Measurements from ENCODE around the gene NCLN.

NCLN gene

DNA sequence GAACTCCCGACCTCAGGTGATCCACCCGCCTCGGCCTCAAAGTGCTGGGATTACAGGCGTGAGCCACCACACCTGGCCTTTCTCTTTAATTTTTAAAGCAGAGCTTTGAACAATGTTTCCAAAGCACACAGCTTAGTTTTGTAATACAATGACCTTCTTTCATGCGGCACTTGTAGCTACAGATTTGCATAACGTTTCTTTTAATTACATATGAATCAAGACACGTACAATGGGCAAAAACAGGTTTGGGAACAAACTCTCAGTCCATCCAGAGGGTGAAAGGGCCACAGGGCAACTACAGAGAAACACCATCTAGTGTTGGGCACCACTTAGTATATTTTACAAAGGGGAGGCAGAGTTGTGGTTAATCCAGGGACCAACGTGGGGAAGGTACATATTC is 26.2 kb upstream of the NCLN start:
- Histone ChIP-seq H3K4me3 (ENCODE audit: low read depth in 1 of 2, low read length in 1 of 2) (no peak overlapping the region), H3K9me3 (no peaks in the 10 kb centered on the region), H3K27me3 (no peaks in the 10 kb centered on the region), H3K36me3 (peaks cover 29% of the 10 kb centered on the region), H3K27ac (no peak overlapping the region), H3K4me1 (ENCODE audit: control insufficient read depth in 1 of 2, insufficient read depth in 1 of 2, low read depth in 1 of 2, low read length in 1 of 2) (peaks cover 22 to 27% of the 10 kb centered on the region in 2 experiments)
- TF ChIP-seq, protein P1, sequence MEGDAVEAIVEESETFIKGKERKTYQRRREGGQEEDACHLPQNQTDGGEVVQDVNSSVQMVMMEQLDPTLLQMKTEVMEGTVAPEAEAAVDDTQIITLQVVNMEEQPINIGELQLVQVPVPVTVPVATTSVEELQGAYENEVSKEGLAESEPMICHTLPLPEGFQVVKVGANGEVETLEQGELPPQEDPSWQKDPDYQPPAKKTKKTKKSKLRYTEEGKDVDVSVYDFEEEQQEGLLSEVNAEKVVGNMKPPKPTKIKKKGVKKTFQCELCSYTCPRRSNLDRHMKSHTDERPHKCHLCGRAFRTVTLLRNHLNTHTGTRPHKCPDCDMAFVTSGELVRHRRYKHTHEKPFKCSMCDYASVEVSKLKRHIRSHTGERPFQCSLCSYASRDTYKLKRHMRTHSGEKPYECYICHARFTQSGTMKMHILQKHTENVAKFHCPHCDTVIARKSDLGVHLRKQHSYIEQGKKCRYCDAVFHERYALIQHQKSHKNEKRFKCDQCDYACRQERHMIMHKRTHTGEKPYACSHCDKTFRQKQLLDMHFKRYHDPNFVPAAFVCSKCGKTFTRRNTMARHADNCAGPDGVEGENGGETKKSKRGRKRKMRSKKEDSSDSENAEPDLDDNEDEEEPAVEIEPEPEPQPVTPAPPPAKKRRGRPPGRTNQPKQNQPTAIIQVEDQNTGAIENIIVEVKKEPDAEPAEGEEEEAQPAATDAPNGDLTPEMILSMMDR (IDR thresholded peaks at IDR 0.05): no peak

GRCh38 chr19:3160219-3160618 is 25.5 kb upstream of the NCLN start:
- TF ChIP-seq, protein P1 (IDR thresholded peaks at IDR 0.05): no peak
- Histone ChIP-seq H3K36me3 (peaks cover 29% of the 10 kb centered on the region), H3K9me3 (no peaks in the 10 kb centered on the region), H3K27me3 (no peaks in the 10 kb centered on the region), H3K4me1 (ENCODE audit: control insufficient read depth in 1 of 2, insufficient read depth in 1 of 2, low read depth in 1 of 2, low read length in 1 of 2) (peaks cover 22 to 25% of the 10 kb centered on the region in 2 experiments), H3K27ac (no peak overlapping the region), H3K4me3 (ENCODE audit: low read depth in 1 of 2, low read length in 1 of 2) (no peak overlapping the region)

DNA sequence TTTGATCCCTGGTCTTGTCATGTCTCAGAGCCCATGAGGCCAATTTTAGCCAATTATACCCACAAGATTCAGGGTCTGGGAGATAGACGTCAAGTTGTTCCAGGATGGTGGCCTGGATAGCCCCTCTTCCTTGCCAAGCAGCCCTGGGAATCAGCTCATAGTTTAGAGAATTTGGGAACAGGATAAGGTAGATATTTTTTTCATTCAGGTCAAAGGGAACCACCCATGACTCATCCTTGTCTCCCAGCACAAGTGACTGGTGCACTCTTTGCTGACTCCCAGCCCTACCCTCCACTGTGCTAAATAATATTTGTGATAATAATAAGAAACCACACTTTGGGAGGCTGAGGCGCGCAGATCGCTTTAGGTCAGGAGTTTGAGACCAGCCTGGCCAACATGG is 24.3 kb upstream of the NCLN start:
- H3K4me1 ChIP-seq (ENCODE audit: control insufficient read depth in 1 of 2, insufficient read depth in 1 of 2, low read depth in 1 of 2, low read length in 1 of 2): peaks cover 35% of the 10 kb centered on the region in 2 experiments
- no peak overlapping the region for H3K4me3 ChIP-seq (ENCODE audit: low read depth in 1 of 2, low read length in 1 of 2)
- peak overlapping the region; percentile 4 for H3K27ac ChIP-seq
- no peaks in the 10 kb centered on the region for H3K27me3 ChIP-seq
- H3K9me3 ChIP-seq: no peaks in the 10 kb centered on the region
- TF ChIP-seq, protein P1 (IDR thresholded peaks at IDR 0.05): no peak
- H3K36me3 ChIP-seq: peaks cover 26% of the 10 kb centered on the region

- peaks cover 21% of the 10 kb centered on the region for H3K36me3 ChIP-seq
- no peaks in the 10 kb centered on the region for H3K9me3 ChIP-seq
- H3K27ac ChIP-seq: peak overlapping the region; percentile 96
- H3K4me3 ChIP-seq (ENCODE audit: low read depth in 1 of 2, low read length in 1 of 2): peak overlapping the region in 1 of 2 experiments; percentile 54
- TF ChIP-seq, protein P1 (IDR thresholded peaks at IDR 0.05): no peak
- H3K27me3 ChIP-seq: no peaks in the 10 kb centered on the region
- peaks cover 46 to 47% of the 10 kb centered on the region in 2 experiments for H3K4me1 ChIP-seq (ENCODE audit: control insufficient read depth in 1 of 2, insufficient read depth in 1 of 2, low read depth in 1 of 2, low read length in 1 of 2)
These were observed 23.1 kb upstream of the NCLN start for GRCh38 chr19:3162418-3163229.

- H3K27ac ChIP-seq: peak overlapping the region; percentile 96
- H3K36me3 ChIP-seq: peaks cover 14% of the 10 kb centered on the region
- peak overlapping the region; percentile 54 to 71 for H3K4me3 ChIP-seq (ENCODE audit: low read depth in 1 of 2, low read length in 1 of 2)
These were observed 22.4 kb upstream of the NCLN start for GRCh38 chr19:3163230-3163886.

More at GRCh38 chr19:3163230-3163886, 22.4 kb upstream of the NCLN start:
- no peaks in the 10 kb centered on the region for H3K27me3 ChIP-seq
- TF ChIP-seq, protein P1 (IDR thresholded peaks at IDR 0.05): peak; percentile 98
- H3K9me3 ChIP-seq: no peaks in the 10 kb centered on the region
- H3K4me1 ChIP-seq (ENCODE audit: control insufficient read depth in 1 of 2, insufficient read depth in 1 of 2, low read depth in 1 of 2, low read length in 1 of 2): peaks cover 49 to 51% of the 10 kb centered on the region in 2 experiments
